A549 treated with Mapracorat at 1 μM for 4 hours (cell line): ENCODE data around the gene SIK3. TPM values are rescaled to one million over a fixed set of nuclear protein-coding genes. Genes with fewer than 3 reads are reported as not detected.

Experiments
- total RNA-seq: library from RNA; stranded (reverse); fragments of 200-300 nt; extraction: Qiagen RNA extraction; gene quantifications from 5 replicates; pipeline ENCODE4 v1.2.3, GENCODE V29; 2022

Gene SIK3
- total RNA-seq: 6.6 to 9.6 TPM (median 7.8 TPM) in 5 replicates

GRCh38 chr11:117098269-117099232, at the start of gene SIK3:
Gene SIK3 (minus strand): TSS chr11:117098428. CDS start chr11:117098415, 13 bp downstream.

DNA sequence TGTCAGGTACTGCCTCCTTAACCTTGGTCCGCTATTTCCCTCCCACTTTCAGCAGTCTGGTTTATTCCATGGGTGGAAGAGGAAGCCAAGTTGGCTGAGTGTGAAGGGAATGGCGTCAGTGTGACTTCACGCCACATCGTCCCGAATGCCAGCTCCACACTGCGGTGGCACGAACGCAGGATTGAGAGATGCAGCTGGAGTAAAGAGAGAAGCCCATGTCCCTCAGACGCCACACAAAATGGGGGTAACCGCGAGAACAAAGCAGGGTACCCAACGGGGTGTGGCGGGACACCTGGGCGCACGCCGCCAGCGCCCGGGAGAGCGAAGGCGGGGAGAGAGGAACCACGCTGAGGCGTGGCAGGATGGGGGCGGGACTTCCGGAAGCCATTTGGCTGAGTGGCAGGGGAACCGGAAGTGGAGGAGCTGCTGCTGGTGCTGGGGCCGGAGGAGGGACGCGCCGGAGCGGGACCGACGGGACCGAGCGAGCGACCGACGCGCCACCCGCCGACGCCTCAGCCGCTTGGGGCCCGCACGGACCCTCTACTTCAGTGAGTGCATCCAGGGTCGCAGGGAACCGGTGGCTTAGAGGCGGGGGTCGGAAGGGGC, 45.7 kb upstream of the SIK3 start, which contains the start of gene PAFAH1B2:
Gene PAFAH1B2 (plus strand): TSS at position 417 of the 606 bp plus-strand sequence. CDS start 8,161 bp downstream, outside the sequence.

GRCh38 chr11:116837231-116838091, 260.8 kb downstream of the SIK3 start, which contains the start of gene APOA1:
Gene APOA1 (minus strand): TSS chr11:116837622. CDS start chr11:116837387, 235 bp downstream.

DNA sequence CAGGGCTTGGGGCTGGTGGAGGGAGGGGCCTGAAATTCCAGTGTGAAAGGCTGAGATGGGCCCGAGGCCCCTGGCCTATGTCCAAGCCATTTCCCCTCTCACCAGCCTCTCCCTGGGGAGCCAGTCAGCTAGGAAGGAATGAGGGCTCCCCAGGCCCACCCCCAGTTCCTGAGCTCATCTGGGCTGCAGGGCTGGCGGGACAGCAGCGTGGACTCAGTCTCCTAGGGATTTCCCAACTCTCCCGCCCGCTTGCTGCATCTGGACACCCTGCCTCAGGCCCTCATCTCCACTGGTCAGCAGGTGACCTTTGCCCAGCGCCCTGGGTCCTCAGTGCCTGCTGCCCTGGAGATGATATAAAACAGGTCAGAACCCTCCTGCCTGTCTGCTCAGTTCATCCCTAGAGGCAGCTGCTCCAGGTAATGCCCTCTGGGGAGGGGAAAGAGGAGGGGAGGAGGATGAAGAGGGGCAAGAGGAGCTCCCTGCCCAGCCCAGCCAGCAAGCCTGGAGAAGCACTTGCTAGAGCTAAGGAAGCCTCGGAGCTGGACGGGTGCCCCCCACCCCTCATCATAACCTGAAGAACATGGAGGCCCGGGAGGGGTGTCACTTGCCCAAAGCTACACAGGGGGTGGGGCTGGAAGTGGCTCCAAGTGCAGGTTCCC, 268.6 kb downstream of the SIK3 start, which contains the start of gene APOC3:
Gene APOC3 (plus strand): TSS at position 383 of the 659 bp plus-strand sequence. CDS start 676 bp downstream, outside the sequence.

DNA sequence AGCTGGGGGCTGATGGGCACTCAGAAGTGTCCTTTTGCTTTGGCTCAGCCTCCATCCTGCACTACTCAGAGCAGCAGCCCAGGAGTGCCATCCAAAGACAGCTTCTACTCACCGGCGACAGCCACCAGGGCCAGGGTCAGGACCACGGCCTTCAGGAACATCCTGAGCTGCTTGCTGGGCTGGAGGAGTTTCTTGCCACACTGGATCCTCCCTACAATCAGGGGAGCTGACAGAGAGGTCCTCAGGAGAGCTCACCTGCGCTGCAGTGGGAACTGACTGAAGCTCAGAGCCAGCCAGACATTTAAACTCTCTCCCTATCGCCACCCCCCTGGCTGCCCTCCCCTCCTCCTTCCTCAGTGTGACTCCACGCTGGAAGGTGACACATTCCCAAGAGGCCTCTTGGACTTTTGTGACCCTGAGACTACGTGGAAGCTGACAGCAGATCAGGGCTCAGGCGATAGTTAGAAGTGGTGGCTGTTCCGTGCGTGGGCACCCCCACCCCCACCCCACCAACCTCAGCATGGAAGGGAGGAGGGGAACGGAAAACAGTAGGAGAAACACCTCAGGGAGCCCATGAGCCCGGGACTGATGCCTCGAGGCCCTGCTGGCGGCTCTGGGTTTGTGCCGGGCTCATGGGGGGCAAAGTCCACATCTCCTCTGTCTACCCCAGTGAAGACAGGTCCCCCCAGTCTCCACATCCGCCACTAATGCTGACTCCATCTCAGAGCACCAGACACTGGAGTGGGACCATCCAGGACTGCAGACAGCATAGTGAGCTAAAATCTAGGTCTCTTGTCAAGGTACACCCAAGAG, 275.0 kb downstream of the SIK3 start, which contains the start of gene APOA4:
Gene APOA4 (minus strand): TSS at position 274 of the 813 bp plus-strand sequence. CDS start 113 bp downstream, at position 161.

Other genes with a start within 250 kb of the SIK3 start
- 31.4 to 40.5 TPM (median 38.3 TPM) in 5 replicates for gene PAFAH1B2, start 45.9 kb upstream of the SIK3 start, total RNA-seq
- gene SIDT2, start 80.3 kb upstream of the SIK3 start, total RNA-seq: 3.9 to 7.2 TPM (median 5.1 TPM) in 5 replicates
- 60.2 to 140 TPM (median 109 TPM) in 5 replicates for gene TAGLN, start 100.9 kb upstream of the SIK3 start, total RNA-seq
- gene PCSK7, start 133.6 kb upstream of the SIK3 start, total RNA-seq: 15.0 to 19.9 TPM (median 16.3 TPM) in 5 replicates
- gene RNF214, start 134.2 kb upstream of the SIK3 start, total RNA-seq: 9.6 to 12.6 TPM (median 12.0 TPM) in 5 replicates
- 1.3 to 2.7 TPM (median 2.1 TPM) in 5 replicates for gene BACE1-AS, start 192.9 kb upstream of the SIK3 start, total RNA-seq
- gene BACE1, start 217.8 kb upstream of the SIK3 start, total RNA-seq: 8.5 to 10.3 TPM (median 10.1 TPM) in 5 replicates
- gene CEP164, start 229.4 kb upstream of the SIK3 start, total RNA-seq: 15.5 to 18.6 TPM (median 16.3 TPM) in 5 replicates